HG03045 (cell line): ENCODE results near the gene ASB18.

Experiments used
- ATAC-seq: cut with Tn5 transposase; IDR thresholded peaks from one replicate; pipeline ENCODE4 v1.9.1; 2021; ENCODE audit warnings: mild to moderate bottlenecking, moderate library complexity; ENCODE audit not compliant: unreplicated experiment

Gene ASB18

GRCh38 chr2:236164925-236165841, 99.0 kb downstream of the ASB18 start:
- no peak for ATAC-seq

GRCh38 chr2:236164201-236164924, 99.8 kb downstream of the ASB18 start:
- ATAC-seq: no peak

GRCh38 chr2:236163471-236164200, 100.6 kb downstream of the ASB18 start:
- no peak for ATAC-seq

- no peak for ATAC-seq
Measured at GRCh38 chr2:236162882-236163470, 101.2 kb downstream of the ASB18 start.

- ATAC-seq: no peak
Measured at GRCh38 chr2:236162031-236162845, 102.0 kb downstream of the ASB18 start.

GRCh38 chr2:236161531-236161930, 102.7 kb downstream of the ASB18 start:
- no peak for ATAC-seq

GRCh38 chr2:236161082-236161462, 103.1 kb downstream of the ASB18 start:
- no peak for ATAC-seq

GRCh38 chr2:236160366-236161081, 103.7 kb downstream of the ASB18 start:
- no peak for ATAC-seq

- ATAC-seq: no peak
Measured at GRCh38 chr2:236159778-236160170, 104.4 kb downstream of the ASB18 start.

- ATAC-seq: no peak
Measured at GRCh38 chr2:236158969-236159777, 105.0 kb downstream of the ASB18 start.

GRCh38 chr2:236157815-236158498, 106.2 kb downstream of the ASB18 start:
- ATAC-seq: no peak

GRCh38 chr2:236157366-236157765, 106.8 kb downstream of the ASB18 start:
- ATAC-seq: no peak

GRCh38 chr2:236156860-236157194, 107.4 kb downstream of the ASB18 start:
- no peak for ATAC-seq

GRCh38 chr2:236156095-236156859, 107.9 kb downstream of the ASB18 start:
- ATAC-seq: no peak

GRCh38 chr2:236155406-236155805, 108.8 kb downstream of the ASB18 start:
- ATAC-seq: no peak

- no peak for ATAC-seq
Measured at GRCh38 chr2:236146436-236146835, 117.8 kb downstream of the ASB18 start.

GRCh38 chr2:236143811-236144210, 120.4 kb downstream of the ASB18 start:
- no peak for ATAC-seq
